H1 (cell line): ENCODE measurements around the gene SFRP2. TPM values are rescaled to one million over a fixed set of nuclear protein-coding genes. Genes with fewer than 3 reads are reported as not detected.

ENCODE experiments used
- CTCF ChIA-PET: fragments of 300-600 bp; sonication (Branson Sonifier 250); formaldehyde crosslinking; loops from one replicate; lab custom pipeline; 2021; ENCODE audit not compliant: partially characterized antibody; lab: Charles Lee
- POLR2A ChIA-PET: fragments of 300-600 bp; sonication (Branson Sonifier 250); formaldehyde crosslinking; loops from one replicate; lab custom pipeline; 2021; ENCODE audit warnings: inconsistent platforms; ENCODE audit not compliant: partially characterized antibody; lab: Charles Lee
- DNase-seq, 2 experiments: peaks; one replicate each; pipeline versions ENCODE4 v3.0.0 to v3.0.0-alpha.2; 2010 to 2022; ENCODE audit warnings: low spot score in 2 of 2, low read depth in 1 of 2, mixed read lengths in 1 of 2
- FAIRE-seq: peaks from 2 replicates; lab custom pipeline; 2011; peaks lifted over from hg19 to GRCh38; lab: Jason Lieb, UNC
- H2AFZ ChIP-seq: 2 replicates; pipeline ENCODE4 v1.8.1; 2012; ENCODE audit warnings: low read length, inconsistent platforms
- H2AK5ac ChIP-seq: 2 replicates; pipeline ENCODE4 v1.6.1; 2013; ENCODE audit warnings: low read depth, low read length
- H2BK120ac ChIP-seq: replicated peaks from 2 replicates; pipeline ENCODE3; 2013; ENCODE audit warnings: low read depth, low read length, inconsistent platforms
- H2BK12ac ChIP-seq: 2 replicates; pipeline ENCODE4 v1.6.1; 2013; ENCODE audit warnings: low read depth, low read length
- H2BK15ac ChIP-seq: 2 replicates; pipeline ENCODE4 v1.6.1; 2013; ENCODE audit warnings: low read length
- H2BK20ac ChIP-seq: 2 replicates; pipeline ENCODE4 v1.6.1; 2013; ENCODE audit warnings: low read length
- H2BK5ac ChIP-seq: 2 replicates; pipeline ENCODE4 v1.6.1; 2013; ENCODE audit warnings: low read depth, low read length
- H3K14ac ChIP-seq: 2 replicates; pipeline ENCODE4 v1.6.1; 2013; ENCODE audit warnings: inconsistent platforms; ENCODE audit not compliant: insufficient read length
- H3K18ac ChIP-seq: 2 replicates; pipeline ENCODE4 v1.6.1; 2013; ENCODE audit warnings: low read length; ENCODE audit errors: extremely low read depth
- H3K23ac ChIP-seq: 2 replicates; pipeline ENCODE4 v1.6.1; 2013; ENCODE audit warnings: inconsistent platforms; ENCODE audit not compliant: insufficient read length
- H3K23me2 ChIP-seq: 2 replicates; pipeline ENCODE4 v1.6.1; 2013; ENCODE audit warnings: low read depth, low read length
- H3K27ac ChIP-seq: 2 replicates; pipeline ENCODE4 v1.6.1; 2011; ENCODE audit warnings: low read depth, low read length, inconsistent platforms
- H3K27me3 ChIP-seq, 4 experiments: replicated peaks in 1 of 4; 1 replicate in 1 of 4; 2 replicates in 3 of 4; pipeline versions ENCODE4 v1.6.1 to v1.8.1; 2011 to 2013; ENCODE audit warnings: low read length in 3 of 4, mild to moderate bottlenecking in 3 of 4, inconsistent platforms in 2 of 4, mixed read lengths in 2 of 4, moderate library complexity in 1 of 4; ENCODE audit not compliant: control insufficient read depth in 3 of 4, insufficient read depth in 3 of 4; ENCODE audit errors: extremely low read depth in 1 of 4
- H3K36me3 ChIP-seq, 4 experiments: 2 replicates each; pipeline versions ENCODE4 v1.6.1 to v1.8.1; 2011 to 2013; ENCODE audit warnings: mild to moderate bottlenecking in 4 of 4, low read length in 3 of 4, moderate library complexity in 2 of 4, control low read depth in 1 of 4, inconsistent platforms in 1 of 4; ENCODE audit not compliant: insufficient read depth in 4 of 4, control insufficient read depth in 2 of 4
- H3K4ac ChIP-seq: replicated peaks from 2 replicates; pipeline ENCODE3; 2013; ENCODE audit warnings: low read length, low read depth, mixed read lengths, inconsistent platforms; ENCODE audit not compliant: insufficient read length
- H3K4me1 ChIP-seq, 4 experiments: replicated peaks in 1 of 4; 1 replicate in 1 of 4; 2 replicates in 3 of 4; pipeline versions ENCODE4 v1.6.1 to v1.8.1; 2011 to 2013; ENCODE audit warnings: low read length in 3 of 4, inconsistent platforms in 2 of 4, mixed read lengths in 1 of 4; ENCODE audit not compliant: insufficient read depth in 4 of 4, control insufficient read depth in 3 of 4
- H3K4me2 ChIP-seq, 2 experiments: 2 replicates each; pipeline versions ENCODE4 v1.6.1 to v1.8.1; 2011 to 2013; ENCODE audit warnings: low read depth in 2 of 2, low read length in 2 of 2, control low read depth in 1 of 2, inconsistent platforms in 1 of 2, mild to moderate bottlenecking in 1 of 2; ENCODE audit not compliant: insufficient read depth in 1 of 2
- H3K4me3 ChIP-seq, 4 experiments: fragments of 200-600, 300-600 bp in 1 of 4; sonication (generic), shearing (Covaris generic), sonication (Bioruptor Twin) in 1 of 4; 2 replicates each; pipeline versions ENCODE4 v1.5.1 to v1.8.1; 2011 to 2016; ENCODE audit warnings: low read length in 4 of 4, low read depth in 3 of 4, control low read depth in 2 of 4, inconsistent platforms in 2 of 4, mild to moderate bottlenecking in 2 of 4, mixed read lengths in 1 of 4, moderate library complexity in 1 of 4; ENCODE audit not compliant: insufficient read depth in 2 of 4; ENCODE audit errors: extremely low read depth in 1 of 4
- H3K56ac ChIP-seq: replicated peaks from 2 replicates; pipeline ENCODE3; 2013; ENCODE audit warnings: low read depth, mild to moderate bottlenecking, mixed read lengths, low read length, inconsistent platforms; ENCODE audit not compliant: insufficient read length
- H3K79me1 ChIP-seq: 2 replicates; pipeline ENCODE4 v1.6.1; 2013; ENCODE audit warnings: low read depth, low read length, control low read depth
- H3K79me2 ChIP-seq, 2 experiments: 2 replicates each; pipeline versions ENCODE4 v1.6.1 to v1.8.1; 2012 to 2013; ENCODE audit warnings: low read length in 2 of 2, mild to moderate bottlenecking in 2 of 2, inconsistent platforms in 1 of 2; ENCODE audit not compliant: insufficient read depth in 2 of 2, control insufficient read depth in 1 of 2
- H3K9ac ChIP-seq, 4 experiments: replicated peaks in 1 of 4; 1 replicate in 1 of 4; 2 replicates in 3 of 4; pipeline versions ENCODE4 v1.6.1 to v1.8.1; 2011 to 2013; ENCODE audit warnings: low read depth in 3 of 4, low read length in 3 of 4, control low read depth in 2 of 4, mild to moderate bottlenecking in 2 of 4, moderate library complexity in 2 of 4, inconsistent platforms in 1 of 4; ENCODE audit errors: extremely low read depth in 1 of 4
- H3K9me3 ChIP-seq, 2 experiments: 2 replicates each; pipeline versions ENCODE4 v1.6.1 to v1.8.1; 2012 to 2013; ENCODE audit warnings: mild to moderate bottlenecking in 2 of 2, moderate library complexity in 2 of 2, control low read depth in 1 of 2, inconsistent platforms in 1 of 2, low read depth in 1 of 2, low read length in 1 of 2, mixed read lengths in 1 of 2; ENCODE audit not compliant: insufficient read depth in 2 of 2
- H4K20me1 ChIP-seq, 2 experiments: replicated peaks in 1 of 2; 2 replicates each; pipeline versions ENCODE3 to v1.8.1; 2011 to 2013; ENCODE audit warnings: inconsistent platforms in 2 of 2, low read length in 2 of 2, mild to moderate bottlenecking in 1 of 2; ENCODE audit not compliant: insufficient read depth in 2 of 2, control insufficient read depth in 1 of 2
- H4K5ac ChIP-seq: 2 replicates; pipeline ENCODE4 v1.6.1; 2013; ENCODE audit warnings: low read length, low read depth, mixed read lengths, inconsistent platforms; ENCODE audit not compliant: insufficient read length
- H4K8ac ChIP-seq: 2 replicates; pipeline ENCODE4 v1.8.0; 2013; ENCODE audit warnings: mild to moderate bottlenecking, moderate library complexity, low read length, inconsistent platforms; ENCODE audit not compliant: insufficient read depth; ENCODE audit errors: extremely low read depth
- H4K91ac ChIP-seq: replicated peaks from 2 replicates; pipeline ENCODE3; 2013; ENCODE audit warnings: low read length, mixed read lengths, inconsistent platforms; ENCODE audit not compliant: insufficient read length
- CHD1 ChIP-seq: IDR thresholded peaks from 2 replicates; pipeline ENCODE4 v1.6.1; 2012; ENCODE audit warnings: low read depth, low read length, improper control_type of control experiment
- RAD21 ChIP-seq, 2 experiments: IDR thresholded peaks in 1 of 2; conservative IDR thresholded peaks in 1 of 2; 2 replicates each; pipeline ENCODE4 v1.6.1; 2011; ENCODE audit warnings: low read depth in 2 of 2, low read length in 2 of 2, improper control_type of control experiment in 1 of 2, inconsistent platforms in 1 of 2, mild to moderate bottlenecking in 1 of 2, moderate library complexity in 1 of 2
- WGBS, 2 experiments: shearing (Covaris generic) in 1 of 2; methylation state at CpG; one replicate each; pipeline versions ENCODE4 v1.1.6 to v1.1.7; 2013 to 2015; ENCODE audit warnings: low lambda C conversion rate in 2 of 2, mixed read lengths in 2 of 2, inconsistent platforms in 1 of 2, low coverage in 1 of 2, missing lambda C conversion rate in 1 of 2; ENCODE audit not compliant: insufficient replicate concordance in 2 of 2, insufficient coverage in 1 of 2, insufficient read length in 1 of 2; ENCODE audit errors: extremely low coverage in 1 of 2, missing lambda C conversion rate in 1 of 2; 5-methylcytosine and 5-hydroxymethylcytosine counted together
- polyA plus RNA-seq, 7 experiments: library from polyadenylated mRNA; depleted of rRNA in 3 of 7; stranded (reverse) in 5 of 7; unstranded in 2 of 7; fragments of >200 nt in 5 of 7; fragments of 200-250 nt in 2 of 7; gene quantifications; 1 replicate in 5 of 7; 2 replicates in 1 of 7; 4 replicates in 1 of 7; pipeline versions ENCODE4 v1.2.1 to v1.2.3, GENCODE V29; 2011 to 2013; ENCODE audit warnings: missing spikeins in 2 of 7, mixed read lengths in 2 of 7
- total RNA-seq: library from RNA; stranded (reverse); fragmentation: NEBNext Ultra II Directional; extraction: Animal tissue kit (Norgen Biotek cat#: 25700); gene quantifications from 2 replicates; pipeline ENCODE4 v1.2.1, GENCODE V29; 2021
- TF ChIP-seq, protein P1 (sequence below), 3 experiments: IDR thresholded peaks; 1 replicate in 2 of 3; 2 replicates in 1 of 3; pipeline versions ENCODE4 v1.5.1 to v1.6.1; 2011; ENCODE audit warnings: low read length in 3 of 3, mild to moderate bottlenecking in 3 of 3, inconsistent platforms in 2 of 3, low read depth in 1 of 3, moderate library complexity in 1 of 3; ENCODE audit not compliant: insufficient read depth in 1 of 3; ENCODE audit errors: control extremely low read depth in 1 of 3

Gene SFRP2
- total and polyA plus RNA-seq, 2 of the 8 experiments (the other 6 are each of a cell fraction or from before 2014, with no cell fraction given) = 108 to 342 TPM

- Histone ChIP-seq H3K23me2 (no peaks in the 10 kb centered on the region), H2AFZ (no peak overlapping the region), H3K79me2 (no peaks in the 10 kb centered on the region), H3K14ac (no peak overlapping the region), H3K27me3 (no peaks in the 10 kb centered on the region), H2BK20ac (no peak overlapping the region), H4K8ac (no peak overlapping the region), H4K20me1 (no peaks in the 10 kb centered on the region), H3K79me1 (no peaks in the 10 kb centered on the region), H3K4me3 (no peak overlapping the region), H3K4ac (no peak overlapping the region), H3K9ac (no peak overlapping the region), H3K23ac (no peak overlapping the region), H4K5ac (no peak overlapping the region), H2BK120ac (no peak overlapping the region), H3K9me3 (no peaks in the 10 kb centered on the region), H2BK12ac (no peak overlapping the region), H4K91ac (no peak overlapping the region), H2BK5ac (no peak overlapping the region), H2AK5ac (no peak overlapping the region), H3K4me2 (no peak overlapping the region), H3K27ac (no peak overlapping the region), H3K56ac (no peak overlapping the region), H3K18ac (no peak overlapping the region), H3K36me3 (no peaks in the 10 kb centered on the region), H3K4me1 (no peaks in the 10 kb centered on the region), H2BK15ac (no peak overlapping the region)
- CTCF ChIA-PET = interaction anchor here (9.5 kb wide), 1 partner anchor 223 kb away, joined by 117 read pairs; no protein-coding TSS in a partner anchor
- TF ChIP-seq, protein P1, sequence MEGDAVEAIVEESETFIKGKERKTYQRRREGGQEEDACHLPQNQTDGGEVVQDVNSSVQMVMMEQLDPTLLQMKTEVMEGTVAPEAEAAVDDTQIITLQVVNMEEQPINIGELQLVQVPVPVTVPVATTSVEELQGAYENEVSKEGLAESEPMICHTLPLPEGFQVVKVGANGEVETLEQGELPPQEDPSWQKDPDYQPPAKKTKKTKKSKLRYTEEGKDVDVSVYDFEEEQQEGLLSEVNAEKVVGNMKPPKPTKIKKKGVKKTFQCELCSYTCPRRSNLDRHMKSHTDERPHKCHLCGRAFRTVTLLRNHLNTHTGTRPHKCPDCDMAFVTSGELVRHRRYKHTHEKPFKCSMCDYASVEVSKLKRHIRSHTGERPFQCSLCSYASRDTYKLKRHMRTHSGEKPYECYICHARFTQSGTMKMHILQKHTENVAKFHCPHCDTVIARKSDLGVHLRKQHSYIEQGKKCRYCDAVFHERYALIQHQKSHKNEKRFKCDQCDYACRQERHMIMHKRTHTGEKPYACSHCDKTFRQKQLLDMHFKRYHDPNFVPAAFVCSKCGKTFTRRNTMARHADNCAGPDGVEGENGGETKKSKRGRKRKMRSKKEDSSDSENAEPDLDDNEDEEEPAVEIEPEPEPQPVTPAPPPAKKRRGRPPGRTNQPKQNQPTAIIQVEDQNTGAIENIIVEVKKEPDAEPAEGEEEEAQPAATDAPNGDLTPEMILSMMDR (IDR thresholded peaks at IDR 0.05; ENCODE audit: control extremely low read depth in 1 of 3, insufficient read depth in 1 of 3, low read depth in 1 of 3, low read length in 3 of 3) = no peak
- TF ChIP-seq RAD21 (IDR thresholded peaks at IDR 0.05 in 1 of 2, conservative IDR thresholded peaks at IDR 0.05 in 1 of 2; ENCODE audit: low read depth in 2 of 2, low read length in 2 of 2) (peak in 1 of 2 experiments; percentile 14; a peak in 2 of 4 replicates), CHD1 (no peak)
- 75% methylated on average over 3 of the region's 3 CpGs; no CpG with 5 or more reads in 1 of the 2 experiments for WGBS, 2 experiments
- DNase-seq = no peak
- no peak for FAIRE-seq
- POLR2A ChIA-PET = interaction anchor here (0.7 to 1.8 kb wide), 5 partner anchors 10 to 75 kb away, joined by 3 to 5 read pairs (median 3); partner anchors contain the start of gene SFRP2
Observed at GRCh38 chr4:153798420-153798819, 9.5 kb upstream of the SFRP2 start.
